GM19397 (cell line): ENCODE data around the gene PLXDC1.
"Not testable (repeated sequence)": the region's sequence is repeated elsewhere in the genome, so short reads cannot be mapped to it uniquely, and the experiment has no call there.

ENCODE experiments used
- ATAC-seq: cut with Tn5 transposase; IDR thresholded peaks from one replicate; pipeline ENCODE4 v1.9.1; 2021; ENCODE audit warnings: mild to moderate bottlenecking, moderate library complexity; ENCODE audit not compliant: unreplicated experiment

PLXDC1 gene

GRCh38 chr17:39183045-39183444 is 31.6 kb upstream of the PLXDC1 start:
- ATAC-seq: no peak

DNA sequence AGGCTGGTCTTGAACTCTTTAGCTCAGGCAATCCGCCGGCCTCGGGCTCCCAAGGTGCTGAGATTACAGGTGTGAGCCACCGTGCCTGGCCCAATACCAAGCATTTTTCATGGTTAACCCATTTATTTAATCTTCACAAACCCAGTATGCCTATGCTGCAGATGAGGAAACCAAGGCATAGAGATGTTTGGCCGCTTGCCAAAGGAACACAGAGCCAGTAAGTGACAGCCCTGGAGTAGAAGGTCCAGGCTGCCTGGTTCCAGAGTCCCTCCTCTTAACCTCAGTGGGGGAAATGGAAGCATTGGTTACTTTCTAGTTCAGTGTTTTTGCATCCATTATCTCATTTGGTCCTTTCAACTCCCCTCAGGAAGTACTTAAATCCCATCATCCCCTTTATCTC is 29.9 kb upstream of the PLXDC1 start:
- no peak for ATAC-seq

- ATAC-seq: no peak
Measured at GRCh38 chr17:39178536-39178935, 27.1 kb upstream of the PLXDC1 start.

DNA sequence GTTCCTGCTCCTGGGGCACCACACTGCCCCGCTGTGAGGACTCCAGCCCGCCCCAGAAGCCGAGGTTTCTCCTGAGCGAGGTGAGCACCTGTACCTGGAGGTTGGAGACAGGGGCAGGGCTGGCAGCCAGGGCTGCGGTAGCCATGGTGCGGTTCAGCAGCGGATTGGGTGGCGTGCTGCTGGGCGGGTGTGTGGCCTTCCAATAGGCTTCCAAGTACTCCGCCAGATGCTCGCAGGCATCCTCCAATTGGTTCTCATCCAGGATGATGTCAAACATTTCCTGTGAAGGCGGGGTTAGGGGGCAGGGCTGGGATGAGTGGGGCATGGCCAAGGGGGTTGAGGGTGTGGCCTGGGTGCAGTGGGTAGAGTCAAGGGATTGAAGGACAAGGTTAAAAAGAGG is 25.8 kb upstream of the PLXDC1 start:
- no peak for ATAC-seq

GRCh38 chr17:39175695-39176093 is 24.3 kb upstream of the PLXDC1 start:
- ATAC-seq: no peak

DNA sequence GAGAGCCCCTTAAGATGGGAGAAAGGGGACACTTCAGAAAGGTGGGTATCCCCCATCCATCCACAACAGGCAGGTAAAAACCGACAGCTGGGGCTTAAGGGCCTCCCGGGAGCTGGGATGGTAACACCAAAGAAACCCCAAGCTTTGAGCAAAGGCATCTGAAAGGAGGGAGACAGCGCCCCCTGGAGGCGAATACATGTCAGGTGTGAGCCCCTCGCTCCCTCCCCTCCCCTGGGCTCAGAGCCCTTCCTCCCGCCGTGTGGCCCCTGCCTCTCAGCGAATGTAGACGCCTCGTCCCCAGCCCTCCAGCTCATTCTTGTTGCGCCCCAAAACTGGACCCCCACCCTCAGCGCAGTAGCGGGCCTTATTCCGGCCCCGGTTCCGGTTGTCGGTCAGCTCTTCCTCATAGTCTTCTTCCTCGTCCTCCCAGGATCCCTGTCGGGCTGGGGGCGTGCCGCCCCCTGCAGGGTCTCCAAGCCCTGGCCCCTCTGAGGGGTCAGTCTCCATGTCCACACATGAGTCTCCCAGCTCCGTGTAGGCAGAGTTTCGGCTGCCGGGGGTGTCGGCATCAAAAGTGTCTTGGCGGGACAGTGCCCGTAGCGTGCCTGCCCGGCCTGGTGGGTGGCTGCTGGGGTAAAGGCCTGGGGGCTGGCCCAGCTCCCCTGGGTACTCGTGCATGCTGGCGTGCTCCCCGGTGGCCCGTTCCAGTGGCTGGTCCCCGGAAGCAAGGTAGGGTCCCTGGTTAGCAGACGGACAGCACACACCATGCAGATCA is 23.7 kb upstream of the PLXDC1 start:
- no peak for ATAC-seq

DNA sequence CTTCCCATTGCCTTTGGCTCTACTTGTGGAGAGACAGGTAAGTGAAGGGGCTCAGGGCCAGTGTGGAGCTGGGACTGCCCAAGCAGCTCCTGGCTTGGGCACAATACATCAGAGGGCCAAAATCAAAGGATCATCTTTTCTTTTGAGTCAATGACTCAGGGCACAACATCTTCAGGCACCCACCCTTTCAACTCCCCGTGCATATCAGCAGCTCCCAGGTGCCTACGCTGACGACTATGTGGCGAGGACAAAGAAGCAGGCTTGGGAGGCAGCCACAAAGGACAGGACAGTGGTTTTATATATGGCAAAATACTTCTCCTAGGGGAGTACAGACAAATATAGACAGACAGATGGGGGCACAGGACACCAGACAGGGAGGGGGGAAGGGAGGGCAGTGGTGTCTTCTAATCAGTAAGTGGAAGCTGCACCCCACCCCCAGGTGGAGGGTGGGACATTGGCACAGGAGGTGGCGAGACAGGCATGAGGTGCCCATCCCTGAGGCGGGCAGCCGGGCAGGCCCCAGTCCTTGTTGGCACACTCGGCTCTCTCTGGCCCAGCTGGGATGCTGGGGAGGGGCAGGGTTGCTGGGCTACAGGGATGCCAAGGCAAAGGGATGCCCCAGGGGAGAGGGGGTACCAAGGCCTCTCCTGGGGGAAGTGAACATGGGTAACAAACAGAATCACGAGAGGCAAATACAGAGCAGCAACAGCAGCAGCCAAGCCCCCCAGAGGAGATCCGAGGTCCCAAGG is 22.3 kb upstream of the PLXDC1 start:
- no peak for ATAC-seq

DNA sequence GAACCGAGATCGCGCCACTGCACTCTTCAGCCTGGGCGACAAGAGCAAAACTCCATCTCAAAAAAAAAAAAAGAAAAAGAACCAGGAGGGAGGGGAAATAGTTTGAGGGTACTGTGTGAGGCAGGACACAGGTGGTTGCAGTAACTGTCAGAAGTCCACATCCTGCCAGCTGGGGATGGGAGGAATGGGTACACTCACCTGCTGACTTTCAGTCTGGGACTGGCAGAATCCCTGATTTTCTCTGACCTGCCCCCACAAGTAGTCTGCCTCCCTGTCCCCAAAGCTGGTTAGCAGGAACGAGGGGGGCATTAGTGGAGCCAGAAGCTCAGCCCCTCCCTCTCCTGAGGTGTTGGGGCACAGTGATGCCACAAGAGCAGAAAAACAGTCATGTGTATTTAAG is 21.6 kb upstream of the PLXDC1 start:
- ATAC-seq: no peak

GRCh38 chr17:39171933-39172332 is 20.5 kb upstream of the PLXDC1 start:
- no peak for ATAC-seq

DNA sequence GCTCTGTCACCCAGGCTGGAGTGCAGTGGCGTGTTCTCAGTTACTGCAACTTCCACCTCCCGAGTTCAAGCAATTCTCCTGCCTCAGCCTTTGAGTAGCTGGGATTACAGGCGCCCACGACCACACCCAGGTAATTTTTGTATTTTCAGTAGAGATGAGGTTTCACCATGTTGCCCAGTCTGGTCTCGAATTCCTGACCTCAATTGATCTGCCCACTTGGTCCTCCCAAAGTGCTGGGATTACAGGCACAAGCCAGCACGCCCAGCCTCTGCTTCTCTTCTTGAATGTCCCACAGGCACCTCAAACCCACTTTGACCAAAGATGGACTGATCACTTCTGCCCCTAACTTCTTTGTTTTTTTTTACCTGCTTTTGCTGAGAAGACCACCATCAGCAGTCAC is 19.1 kb upstream of the PLXDC1 start:
- ATAC-seq: no peak

- ATAC-seq: no peak
Measured at GRCh38 chr17:39170109-39170508, 18.7 kb upstream of the PLXDC1 start.

GRCh38 chr17:39169518-39169917 is 18.1 kb upstream of the PLXDC1 start:
- ATAC-seq: no peak

GRCh38 chr17:39169101-39169500 is 17.7 kb upstream of the PLXDC1 start:
- ATAC-seq: no peak

- not testable (repeated sequence) for ATAC-seq
Measured at GRCh38 chr17:39168503-39168902, 17.1 kb upstream of the PLXDC1 start.

DNA sequence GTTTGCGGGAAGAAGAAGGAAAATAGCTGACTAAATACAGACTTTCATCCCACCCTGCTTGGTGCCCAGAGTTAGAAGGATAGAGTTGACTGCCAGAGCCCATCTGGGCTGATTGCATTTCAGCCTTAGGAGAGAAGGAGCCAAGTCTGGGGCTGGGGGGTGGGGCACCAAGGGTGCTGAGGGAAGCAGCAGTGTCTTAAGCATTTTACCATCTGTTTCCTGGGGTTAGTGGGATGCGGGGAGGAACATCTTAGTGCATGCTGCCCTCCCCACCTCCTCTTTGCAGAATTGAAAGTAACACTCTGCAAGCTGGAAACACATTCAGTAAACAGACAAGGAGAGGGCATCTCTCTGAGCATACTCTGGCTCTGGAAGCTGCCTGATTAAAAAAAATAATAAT is 16.0 kb upstream of the PLXDC1 start:
- no peak for ATAC-seq

GRCh38 chr17:39166437-39167335 is 15.2 kb upstream of the PLXDC1 start:
- no peak for ATAC-seq

GRCh38 chr17:39165841-39166349 is 14.5 kb upstream of the PLXDC1 start, which contains the start of gene ARL5C:
Gene ARL5C (minus strand): TSS chr17:39166161. CDS start chr17:39165760, 401 bp downstream.
- no peak for ATAC-seq

DNA sequence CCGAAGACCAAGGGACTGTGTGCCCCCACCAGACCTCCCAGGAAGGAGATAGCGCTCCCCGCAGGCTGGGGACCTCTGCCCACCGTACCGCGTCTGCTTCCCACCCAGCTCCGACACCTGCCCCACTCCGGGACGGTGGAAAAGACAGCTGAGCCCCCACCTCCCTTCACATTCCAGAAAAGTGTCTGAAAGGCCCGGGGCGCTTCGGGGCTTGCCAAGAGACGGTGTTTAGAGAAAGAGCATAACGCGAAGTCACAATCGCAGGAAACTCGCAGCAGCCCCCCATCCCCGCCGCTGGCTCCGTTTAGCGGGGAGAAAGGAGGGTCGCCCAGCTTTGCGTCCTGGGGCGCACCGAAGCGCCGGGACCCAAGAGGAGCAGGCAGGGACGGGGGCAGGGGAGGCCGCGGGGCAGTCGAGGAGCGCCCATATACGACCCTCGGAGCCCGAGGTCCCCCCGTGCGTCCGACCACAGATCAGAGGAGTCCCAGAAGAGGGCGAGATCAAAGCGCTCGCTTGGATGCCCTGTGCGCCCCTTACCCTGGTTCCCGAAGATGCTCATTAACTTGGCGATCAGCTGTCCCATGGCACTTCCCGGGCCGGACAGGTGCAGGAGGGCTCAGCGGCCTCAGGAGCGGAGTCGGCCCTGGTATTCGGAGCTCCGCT is 13.9 kb upstream of the PLXDC1 start:
- ATAC-seq: no peak

GRCh38 chr17:39164675-39165143 is 13.3 kb upstream of the PLXDC1 start:
- no peak for ATAC-seq

GRCh38 chr17:39161962-39162361 is 10.5 kb upstream of the PLXDC1 start:
- ATAC-seq: no peak
